HEK293T (cell line): ENCODE data around the gene MT1F.

Experiments used
- CTCF ChIA-PET: fragments of 350-600 bp; formaldehyde crosslinking; extraction: SDS; loops from one replicate; lab custom pipeline; 2021; ENCODE audit warnings: antibody characterized with exemption, inconsistent platforms; lab: Yijun Ruan, JAX
- POLR2A ChIA-PET: fragments of 350-600 bp; formaldehyde crosslinking; extraction: SDS; loops from one replicate; lab custom pipeline; 2020; ENCODE audit warnings: antibody characterized with exemption, inconsistent platforms; lab: Yijun Ruan, JAX
- DNase-seq: peaks from one replicate; pipeline ENCODE4 v3.0.0; 2012; ENCODE audit warnings: mixed read lengths; ENCODE audit errors: extremely low spot score
- ARNT ChIP-seq: fragments of 450-650 bp; IDR thresholded peaks from 2 replicates; pipeline ENCODE4 v1.6.1; 2017; ENCODE audit warnings: mild to moderate bottlenecking
- BHLHE40 ChIP-seq: fragments of 450-650 bp; IDR thresholded peaks from 2 replicates; pipeline ENCODE4 v1.6.1; 2016; ENCODE audit warnings: mild to moderate bottlenecking, moderate library complexity, borderline replicate concordance
- CTBP1 ChIP-seq: fragments of 450-650 bp; IDR thresholded peaks from 2 replicates; pipeline ENCODE4 v1.6.1; 2016; ENCODE audit warnings: borderline replicate concordance
- ELF4 ChIP-seq: fragments of 450-650 bp; IDR thresholded peaks from 2 replicates; pipeline ENCODE4 v1.6.1; 2017; ENCODE audit warnings: antibody characterized with exemption
- FOXA1 ChIP-seq: fragments of 450-650 bp; IDR thresholded peaks from 2 replicates; pipeline ENCODE4 v1.6.1; 2016; ENCODE audit warnings: mild to moderate bottlenecking
- FOXK2 ChIP-seq: fragments of 450-650 bp; IDR thresholded peaks from 2 replicates; pipeline ENCODE4 v1.6.1; 2016; ENCODE audit warnings: mild to moderate bottlenecking
- FOXM1 ChIP-seq: fragments of 450-650 bp; IDR thresholded peaks from 2 replicates; pipeline ENCODE4 v1.6.1; 2017; ENCODE audit warnings: mild to moderate bottlenecking, borderline replicate concordance
- HDGF ChIP-seq: fragments of 450-650 bp; IDR thresholded peaks from 2 replicates; pipeline ENCODE4 v1.6.1; 2017; ENCODE audit warnings: antibody characterized with exemption, borderline replicate concordance
- L3MBTL2 ChIP-seq: fragments of 450-650 bp; conservative IDR thresholded peaks from 2 replicates; pipeline ENCODE4 v1.6.1; 2016; ENCODE audit warnings: mild to moderate bottlenecking
- LEF1 ChIP-seq: fragments of 450-650 bp; IDR thresholded peaks from 2 replicates; pipeline ENCODE4 v1.6.1; 2017; ENCODE audit warnings: mild to moderate bottlenecking, borderline replicate concordance
- NFRKB ChIP-seq: fragments of 450-650 bp; IDR thresholded peaks from 2 replicates; pipeline ENCODE4 v1.6.1; 2016; ENCODE audit warnings: mild to moderate bottlenecking, moderate library complexity
- PKNOX1 ChIP-seq: fragments of 450-650 bp; IDR thresholded peaks from 2 replicates; pipeline ENCODE4 v1.6.1; 2016
- SP1 ChIP-seq: fragments of 450-650 bp; IDR thresholded peaks from 2 replicates; pipeline ENCODE4 v1.6.1; 2017
- SUZ12 ChIP-seq: fragments of 450-650 bp; IDR thresholded peaks from 2 replicates; pipeline ENCODE4 v1.6.1; 2016; ENCODE audit warnings: mild to moderate bottlenecking
- TARDBP ChIP-seq: fragments of 450-650 bp; IDR thresholded peaks from 2 replicates; pipeline ENCODE4 v1.6.1; 2016
- ZNF384 ChIP-seq: fragments of 450-650 bp; IDR thresholded peaks from 2 replicates; pipeline ENCODE4 v1.6.1; 2016

The MT1F gene

GRCh38 chr16:56700195-56700594, 42.4 kb downstream of the MT1F start:
- ChIA-PET POLR2A (interaction anchor here (1.0 kb wide), 1 partner anchor 96 kb away, joined by 3 read pairs; no protein-coding TSS in a partner anchor), CTCF (interaction anchor here (2.9 kb wide), 1 partner anchor 99 kb away, joined by 15 read pairs; no protein-coding TSS in a partner anchor)
- DNase-seq: no peak
- TF ChIP-seq HDGF (no peak), ARNT (no peak), CTBP1 (no peak), ZNF384 (no peak), FOXM1 (no peak), L3MBTL2 (no peak)

GRCh38 chr16:56700631-56701030, 42.9 kb downstream of the MT1F start:
- TF ChIP-seq ZNF384: no peak
- no peak for TF ChIP-seq PKNOX1
- no peak for TF ChIP-seq FOXA1
- no peak for TF ChIP-seq NFRKB
- no peak for TF ChIP-seq SUZ12
- TF ChIP-seq FOXK2: no peak
- no peak for TF ChIP-seq LEF1
- no peak for TF ChIP-seq TARDBP
- no peak for TF ChIP-seq L3MBTL2
- no peak for TF ChIP-seq SP1
- no peak for TF ChIP-seq CTBP1
- TF ChIP-seq ELF4: no peak
- TF ChIP-seq ARNT: no peak
- TF ChIP-seq HDGF: no peak
- no peak for TF ChIP-seq FOXM1
- TF ChIP-seq BHLHE40: no peak
- ChIA-PET CTCF (interaction anchor here (1.2 to 2.9 kb wide), 3 partner anchors 27 to 168 kb away, joined by 3 to 15 read pairs (median 10); no protein-coding TSS in a partner anchor), POLR2A (interaction anchor here (1.0 kb wide), 1 partner anchor 96 kb away, joined by 3 read pairs; no protein-coding TSS in a partner anchor)
- DNase-seq: no peak

GRCh38 chr16:56701534-56701933, 43.8 kb downstream of the MT1F start:
- ChIA-PET POLR2A (interaction anchor here (1.1 to 1.5 kb wide), 4 partner anchors 19 to 251 kb away, joined by 3 to 6 read pairs (median 5); partner anchors contain the start of genes MT1X, MT2A, NUDT21 and OGFOD1), CTCF (interaction anchor here (0.6 to 2.9 kb wide), 13 partner anchors 19 to 350 kb away, joined by 3 to 15 read pairs (median 4); partner anchors contain the start of gene MT1X)
- DNase-seq: no peak
- TF ChIP-seq L3MBTL2 (no peak), FOXA1 (no peak), LEF1 (no peak)

GRCh38 chr16:56702836-56703235, 45.1 kb downstream of the MT1F start:
- POLR2A ChIA-PET: interaction anchor here (1.2 to 1.5 kb wide), 2 partner anchors 20 to 94 kb away, joined by 3 to 6 read pairs; partner anchors contain the start of genes MT1X and MT2A
- CTCF ChIA-PET: interaction anchor here (1.1 to 2.9 kb wide), 4 partner anchors 91 to 189 kb away, joined by 5 to 15 read pairs (median 9); no protein-coding TSS in a partner anchor
- TF ChIP-seq FOXA1 (no peak), TARDBP (no peak), ZNF384 (no peak), SUZ12 (no peak), FOXK2 (no peak), NFRKB (no peak), ELF4 (no peak), BHLHE40 (no peak), PKNOX1 (no peak), SP1 (no peak), L3MBTL2 (no peak), HDGF (no peak), ARNT (no peak)
- DNase-seq: no peak
